Measurements from ENCODE around the gene DEDD. TPM values are rescaled to one million over a fixed set of nuclear protein-coding genes. Genes with fewer than 3 reads are reported as not detected.

The DEDD gene
- total and polyA plus RNA-seq, 2 of the 13 experiments (the other 11 are each of a cell fraction or from before 2014, with no cell fraction given), result 12.6 to 27.8 TPM

DNA sequence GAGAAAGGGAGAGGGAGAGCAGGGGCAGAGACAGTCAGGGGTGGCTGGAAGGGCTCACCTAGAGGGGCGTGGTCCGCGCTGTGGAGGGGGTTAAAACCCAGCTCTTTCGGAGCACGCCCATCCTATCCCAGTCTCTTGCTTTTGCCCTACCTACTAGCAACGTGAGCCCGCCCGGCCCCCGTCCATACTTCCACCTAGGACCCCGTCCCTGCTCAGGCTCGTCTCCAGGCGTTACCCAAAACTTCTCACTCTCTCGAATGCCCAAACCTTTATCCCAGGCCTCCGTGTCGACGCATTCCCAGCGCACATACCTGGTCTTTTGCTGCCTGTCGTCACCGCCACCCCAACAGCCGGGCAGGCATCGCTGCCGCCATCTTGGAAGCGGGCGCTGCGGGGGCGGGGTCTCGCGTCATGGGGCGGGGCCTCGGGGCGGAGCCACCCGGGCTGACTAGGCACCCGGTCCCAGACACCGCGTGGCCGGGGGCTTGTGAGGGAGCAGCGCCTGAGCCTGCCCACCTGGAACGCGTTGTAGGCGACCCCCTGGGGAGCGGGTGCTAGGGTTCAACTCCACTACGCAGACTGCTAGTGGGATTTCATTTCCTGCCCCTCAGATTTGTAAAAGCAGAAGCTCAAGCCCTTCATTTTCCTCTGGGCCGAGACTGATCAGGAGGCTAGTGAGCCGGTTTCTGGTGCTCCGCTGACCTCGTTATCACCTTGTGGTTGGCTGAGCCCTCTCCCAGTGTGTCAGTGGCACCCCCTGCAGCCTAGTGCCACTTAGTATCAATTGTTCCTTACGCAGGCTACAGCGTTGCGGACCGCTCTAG, 44.9 kb upstream of the DEDD start, which contains the start of gene B4GALT3 (continued):
- TF ChIP-seq ZFP37 (CRISPR knock-in tag; IDR thresholded peaks at IDR 0.05; ENCODE audit: borderline replicate concordance), result no peak; the same call in 1 of the 2 replicates
- TF ChIP-seq, protein P1, sequence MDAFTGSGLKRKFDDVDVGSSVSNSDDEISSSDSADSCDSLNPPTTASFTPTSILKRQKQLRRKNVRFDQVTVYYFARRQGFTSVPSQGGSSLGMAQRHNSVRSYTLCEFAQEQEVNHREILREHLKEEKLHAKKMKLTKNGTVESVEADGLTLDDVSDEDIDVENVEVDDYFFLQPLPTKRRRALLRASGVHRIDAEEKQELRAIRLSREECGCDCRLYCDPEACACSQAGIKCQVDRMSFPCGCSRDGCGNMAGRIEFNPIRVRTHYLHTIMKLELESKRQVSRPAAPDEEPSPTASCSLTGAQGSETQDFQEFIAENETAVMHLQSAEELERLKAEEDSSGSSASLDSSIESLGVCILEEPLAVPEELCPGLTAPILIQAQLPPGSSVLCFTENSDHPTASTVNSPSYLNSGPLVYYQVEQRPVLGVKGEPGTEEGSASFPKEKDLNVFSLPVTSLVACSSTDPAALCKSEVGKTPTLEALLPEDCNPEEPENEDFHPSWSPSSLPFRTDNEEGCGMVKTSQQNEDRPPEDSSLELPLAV (CRISPR knock-in tag; conservative IDR thresholded peaks at IDR 0.05; ENCODE audit: low read depth), result no peak
- TF ChIP-seq NR2C2 (CRISPR knock-in tag; IDR thresholded peaks at IDR 0.05; ENCODE audit: borderline replicate concordance), result peak; percentile 78
- TF ChIP-seq TARDBP (CRISPR knock-in tag; IDR thresholded peaks at IDR 0.05), result peak; percentile 57; the same call in 1 of the 2 replicates
- 0 out of 2 replicates have a peak, but pooled peaks have one; percentile 41 for TF ChIP-seq ZSCAN20 (CRISPR knock-in tag; IDR thresholded peaks at IDR 0.05; ENCODE audit: borderline replicate concordance)
- TF ChIP-seq, protein P2, sequence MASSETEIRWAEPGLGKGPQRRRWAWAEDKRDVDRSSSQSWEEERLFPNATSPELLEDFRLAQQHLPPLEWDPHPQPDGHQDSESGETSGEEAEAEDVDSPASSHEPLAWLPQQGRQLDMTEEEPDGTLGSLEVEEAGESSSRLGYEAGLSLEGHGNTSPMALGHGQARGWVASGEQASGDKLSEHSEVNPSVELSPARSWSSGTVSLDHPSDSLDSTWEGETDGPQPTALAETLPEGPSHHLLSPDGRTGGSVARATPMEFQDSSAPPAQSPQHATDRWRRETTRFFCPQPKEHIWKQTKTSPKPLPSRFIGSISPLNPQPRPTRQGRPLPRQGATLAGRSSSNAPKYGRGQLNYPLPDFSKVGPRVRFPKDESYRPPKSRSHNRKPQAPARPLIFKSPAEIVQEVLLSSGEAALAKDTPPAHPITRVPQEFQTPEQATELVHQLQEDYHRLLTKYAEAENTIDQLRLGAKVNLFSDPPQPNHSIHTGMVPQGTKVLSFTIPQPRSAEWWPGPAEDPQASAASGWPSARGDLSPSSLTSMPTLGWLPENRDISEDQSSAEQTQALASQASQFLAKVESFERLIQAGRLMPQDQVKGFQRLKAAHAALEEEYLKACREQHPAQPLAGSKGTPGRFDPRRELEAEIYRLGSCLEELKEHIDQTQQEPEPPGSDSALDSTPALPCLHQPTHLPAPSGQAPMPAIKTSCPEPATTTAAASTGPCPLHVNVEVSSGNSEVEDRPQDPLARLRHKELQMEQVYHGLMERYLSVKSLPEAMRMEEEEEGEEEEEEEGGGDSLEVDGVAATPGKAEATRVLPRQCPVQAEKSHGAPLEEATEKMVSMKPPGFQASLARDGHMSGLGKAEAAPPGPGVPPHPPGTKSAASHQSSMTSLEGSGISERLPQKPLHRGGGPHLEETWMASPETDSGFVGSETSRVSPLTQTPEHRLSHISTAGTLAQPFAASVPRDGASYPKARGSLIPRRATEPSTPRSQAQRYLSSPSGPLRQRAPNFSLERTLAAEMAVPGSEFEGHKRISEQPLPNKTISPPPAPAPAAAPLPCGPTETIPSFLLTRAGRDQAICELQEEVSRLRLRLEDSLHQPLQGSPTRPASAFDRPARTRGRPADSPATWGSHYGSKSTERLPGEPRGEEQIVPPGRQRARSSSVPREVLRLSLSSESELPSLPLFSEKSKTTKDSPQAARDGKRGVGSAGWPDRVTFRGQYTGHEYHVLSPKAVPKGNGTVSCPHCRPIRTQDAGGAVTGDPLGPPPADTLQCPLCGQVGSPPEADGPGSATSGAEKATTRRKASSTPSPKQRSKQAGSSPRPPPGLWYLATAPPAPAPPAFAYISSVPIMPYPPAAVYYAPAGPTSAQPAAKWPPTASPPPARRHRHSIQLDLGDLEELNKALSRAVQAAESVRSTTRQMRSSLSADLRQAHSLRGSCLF (CRISPR knock-in tag; IDR thresholded peaks at IDR 0.05; ENCODE audit: borderline replicate concordance), result no peak
- TF ChIP-seq, protein P3, sequence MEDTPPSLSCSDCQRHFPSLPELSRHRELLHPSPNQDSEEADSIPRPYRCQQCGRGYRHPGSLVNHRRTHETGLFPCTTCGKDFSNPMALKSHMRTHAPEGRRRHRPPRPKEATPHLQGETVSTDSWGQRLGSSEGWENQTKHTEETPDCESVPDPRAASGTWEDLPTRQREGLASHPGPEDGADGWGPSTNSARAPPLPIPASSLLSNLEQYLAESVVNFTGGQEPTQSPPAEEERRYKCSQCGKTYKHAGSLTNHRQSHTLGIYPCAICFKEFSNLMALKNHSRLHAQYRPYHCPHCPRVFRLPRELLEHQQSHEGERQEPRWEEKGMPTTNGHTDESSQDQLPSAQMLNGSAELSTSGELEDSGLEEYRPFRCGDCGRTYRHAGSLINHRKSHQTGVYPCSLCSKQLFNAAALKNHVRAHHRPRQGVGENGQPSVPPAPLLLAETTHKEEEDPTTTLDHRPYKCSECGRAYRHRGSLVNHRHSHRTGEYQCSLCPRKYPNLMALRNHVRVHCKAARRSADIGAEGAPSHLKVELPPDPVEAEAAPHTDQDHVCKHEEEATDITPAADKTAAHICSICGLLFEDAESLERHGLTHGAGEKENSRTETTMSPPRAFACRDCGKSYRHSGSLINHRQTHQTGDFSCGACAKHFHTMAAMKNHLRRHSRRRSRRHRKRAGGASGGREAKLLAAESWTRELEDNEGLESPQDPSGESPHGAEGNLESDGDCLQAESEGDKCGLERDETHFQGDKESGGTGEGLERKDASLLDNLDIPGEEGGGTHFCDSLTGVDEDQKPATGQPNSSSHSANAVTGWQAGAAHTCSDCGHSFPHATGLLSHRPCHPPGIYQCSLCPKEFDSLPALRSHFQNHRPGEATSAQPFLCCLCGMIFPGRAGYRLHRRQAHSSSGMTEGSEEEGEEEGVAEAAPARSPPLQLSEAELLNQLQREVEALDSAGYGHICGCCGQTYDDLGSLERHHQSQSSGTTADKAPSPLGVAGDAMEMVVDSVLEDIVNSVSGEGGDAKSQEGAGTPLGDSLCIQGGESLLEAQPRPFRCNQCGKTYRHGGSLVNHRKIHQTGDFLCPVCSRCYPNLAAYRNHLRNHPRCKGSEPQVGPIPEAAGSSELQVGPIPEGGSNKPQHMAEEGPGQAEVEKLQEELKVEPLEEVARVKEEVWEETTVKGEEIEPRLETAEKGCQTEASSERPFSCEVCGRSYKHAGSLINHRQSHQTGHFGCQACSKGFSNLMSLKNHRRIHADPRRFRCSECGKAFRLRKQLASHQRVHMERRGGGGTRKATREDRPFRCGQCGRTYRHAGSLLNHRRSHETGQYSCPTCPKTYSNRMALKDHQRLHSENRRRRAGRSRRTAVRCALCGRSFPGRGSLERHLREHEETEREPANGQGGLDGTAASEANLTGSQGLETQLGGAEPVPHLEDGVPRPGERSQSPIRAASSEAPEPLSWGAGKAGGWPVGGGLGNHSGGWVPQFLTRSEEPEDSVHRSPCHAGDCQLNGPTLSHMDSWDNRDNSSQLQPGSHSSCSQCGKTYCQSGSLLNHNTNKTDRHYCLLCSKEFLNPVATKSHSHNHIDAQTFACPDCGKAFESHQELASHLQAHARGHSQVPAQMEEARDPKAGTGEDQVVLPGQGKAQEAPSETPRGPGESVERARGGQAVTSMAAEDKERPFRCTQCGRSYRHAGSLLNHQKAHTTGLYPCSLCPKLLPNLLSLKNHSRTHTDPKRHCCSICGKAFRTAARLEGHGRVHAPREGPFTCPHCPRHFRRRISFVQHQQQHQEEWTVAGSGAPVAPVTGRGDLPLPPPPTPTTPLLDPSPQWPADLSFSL (CRISPR knock-in tag; IDR thresholded peaks at IDR 0.05), result no peak
- peak; percentile 80; the same call in 1 of the 2 replicates for TF ChIP-seq KDM5A (IDR thresholded peaks at IDR 0.05; ENCODE audit: borderline replicate concordance, low read length)
- peak; percentile 41; the same call in 1 of the 2 replicates for TF ChIP-seq NCOA2 (CRISPR knock-in tag; IDR thresholded peaks at IDR 0.05)
- no peak; the same call in 1 of the 2 replicates for TF ChIP-seq RFXAP (CRISPR knock-in tag; IDR thresholded peaks at IDR 0.05; ENCODE audit: borderline replicate concordance)
- no peak for TF ChIP-seq MLLT10 (CRISPR knock-in tag; IDR thresholded peaks at IDR 0.05)

Data from HepG2 (cell line).